Natural killer cell treated with Interleukin-12 subunit alpha and Interleukin-12 subunit beta and Interleukin-15 and Interleukin-18, amount 100 ng/mL, for 72 hours (primary cell): ENCODE measurements around the gene CXorf58. TPM values are rescaled to one million over a fixed set of nuclear protein-coding genes. Genes with fewer than 3 reads are reported as not detected.
A peak's percentile ranks its signal among the peaks of the same experiment; 100 is the strongest.
"Not testable (repeated sequence)": the region's sequence is repeated elsewhere in the genome, so short reads cannot be mapped to it uniquely, and the experiment has no call there.

Experiments
- ATAC-seq, 2 donors: fragments of 150-1000 bp; cut with Tn5 transposase in 1 of 2; sonication (Bioruptor Pico), chemical (Tn5 transposase) in 1 of 2; 2 replicates each; pipeline ENCODE4 v1.10.0; 2021
- DNase-seq: peaks from one replicate; pipeline ENCODE4 v3.0.0; 2022; ENCODE audit warnings: low spot score
- H3K27ac Mint-ChIP-seq, 2 donors: 1 replicate in 1 of 2; 2 replicates in 1 of 2; pipeline ENCODE4 v1.8.0; 2022; ENCODE audit warnings: mixed read lengths in 2 of 2, mild to moderate bottlenecking in 1 of 2, moderate library complexity in 1 of 2
- H3K27me3 Mint-ChIP-seq, 2 donors: 1 replicate in 1 of 2; 2 replicates in 1 of 2; pipeline ENCODE4 v1.8.0; 2022; ENCODE audit warnings: mixed read lengths in 2 of 2
- H3K36me3 Mint-ChIP-seq: one replicate; pipeline ENCODE4 v1.8.0; 2022; ENCODE audit warnings: mixed read lengths
- H3K4me1 Mint-ChIP-seq, 2 donors: 1 replicate in 1 of 2; 2 replicates in 1 of 2; pipeline ENCODE4 v1.8.0; 2022; ENCODE audit warnings: low read depth in 2 of 2, mixed read lengths in 2 of 2, mild to moderate bottlenecking in 1 of 2
- H3K4me3 Mint-ChIP-seq: one replicate; pipeline ENCODE4 v1.8.0; 2022; ENCODE audit warnings: mixed read lengths
- H3K9me3 Mint-ChIP-seq: 2 replicates; pipeline ENCODE4 v1.8.0; 2022; ENCODE audit warnings: mixed read lengths
- total RNA-seq, 2 donors: library from RNA; stranded (reverse); gene quantifications; one replicate each; pipeline ENCODE4 v1.2.3, GENCODE V29; 2022

The CXorf58 gene
- total RNA-seq, 2 donors from 2014 or later = not detected

DNA sequence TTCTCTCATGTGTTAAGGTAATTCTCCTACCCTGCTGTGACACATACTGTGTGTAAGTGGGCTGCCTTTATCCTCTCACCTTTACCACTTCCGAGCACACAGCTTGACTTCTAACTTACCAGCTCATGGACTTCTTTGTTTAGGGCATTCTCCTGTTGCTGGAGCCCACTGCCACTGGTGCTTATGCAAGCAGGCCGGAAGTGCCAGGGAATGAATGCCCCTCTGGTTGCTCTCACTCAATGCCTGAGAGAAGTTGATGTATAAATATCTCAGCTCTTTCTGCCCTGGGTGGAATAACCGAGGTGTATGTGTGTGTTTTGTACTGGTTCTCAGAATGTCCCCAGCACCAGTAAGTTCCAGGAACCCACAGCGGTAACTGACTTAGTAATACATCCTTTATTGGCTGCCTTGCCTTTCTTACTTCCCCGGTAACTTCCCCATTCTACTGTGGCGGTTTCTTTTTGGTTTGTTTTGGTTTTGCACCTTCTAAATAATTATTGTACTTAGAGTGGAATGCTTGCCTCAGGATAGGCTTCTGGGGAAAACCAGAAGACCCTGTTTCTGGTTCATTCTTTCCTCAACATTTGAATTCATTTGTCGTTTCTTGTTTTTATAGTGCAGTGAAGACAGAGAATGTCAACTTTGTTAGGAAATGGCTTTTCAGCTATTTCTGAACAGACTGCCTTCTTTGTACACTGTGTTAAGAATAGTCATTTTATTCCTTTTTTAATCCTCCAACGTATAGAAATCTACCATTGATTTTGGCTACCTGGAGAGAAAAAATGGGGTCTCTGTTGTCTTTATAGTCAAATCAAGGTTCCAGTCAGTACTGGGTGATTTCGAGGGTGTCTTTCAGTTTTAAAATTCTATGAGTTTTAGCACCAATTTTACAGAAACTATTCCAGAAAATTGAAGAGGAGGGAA is 45.4 kb downstream of the CXorf58 start:
- peak; percentile 69 for DNase-seq
- H3K27ac Mint-ChIP-seq = peak overlapping the region; percentile 87 to 92
- H3K27me3 Mint-ChIP-seq = peaks cover 0 to 2% of the 10 kb centered on the region in 2 donors
- no peaks in the 10 kb centered on the region for H3K9me3 Mint-ChIP-seq
- ATAC-seq = peak; percentile 94 to 97
- peaks cover 9 to 17% of the 10 kb centered on the region in 2 donors for H3K4me1 Mint-ChIP-seq
- peak overlapping the region; percentile 87 for H3K4me3 Mint-ChIP-seq
- H3K36me3 Mint-ChIP-seq = no peaks in the 10 kb centered on the region

DNA sequence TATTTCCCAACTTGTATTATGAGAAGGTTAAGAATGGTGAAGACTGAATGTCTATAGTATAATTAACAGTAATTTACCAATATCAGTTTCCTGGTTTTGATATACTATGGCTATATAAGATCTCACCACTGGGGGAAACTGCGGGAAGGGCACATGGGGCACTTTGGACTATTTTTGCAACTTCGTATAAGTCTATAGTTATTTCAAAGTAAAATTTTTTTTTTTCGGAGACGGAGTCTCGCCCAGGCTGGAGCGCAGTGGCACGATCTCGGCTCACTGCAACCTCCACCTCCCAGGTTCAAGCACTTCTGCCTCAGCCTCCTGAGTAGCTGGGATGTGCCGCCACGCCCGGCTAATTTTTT is 46.1 kb downstream of the CXorf58 start:
- ATAC-seq (no peak), DNase-seq (no peak)
- H3K27ac Mint-ChIP-seq = peak overlapping the region; percentile 87 to 92
- peaks cover 0 to 2% of the 10 kb centered on the region in 2 donors for H3K27me3 Mint-ChIP-seq
- H3K4me3 Mint-ChIP-seq = peak overlapping the region; percentile 87
- H3K36me3 Mint-ChIP-seq = no peaks in the 10 kb centered on the region
- H3K9me3 Mint-ChIP-seq = no peaks in the 10 kb centered on the region
- peaks cover 9 to 17% of the 10 kb centered on the region in 2 donors for H3K4me1 Mint-ChIP-seq

DNA sequence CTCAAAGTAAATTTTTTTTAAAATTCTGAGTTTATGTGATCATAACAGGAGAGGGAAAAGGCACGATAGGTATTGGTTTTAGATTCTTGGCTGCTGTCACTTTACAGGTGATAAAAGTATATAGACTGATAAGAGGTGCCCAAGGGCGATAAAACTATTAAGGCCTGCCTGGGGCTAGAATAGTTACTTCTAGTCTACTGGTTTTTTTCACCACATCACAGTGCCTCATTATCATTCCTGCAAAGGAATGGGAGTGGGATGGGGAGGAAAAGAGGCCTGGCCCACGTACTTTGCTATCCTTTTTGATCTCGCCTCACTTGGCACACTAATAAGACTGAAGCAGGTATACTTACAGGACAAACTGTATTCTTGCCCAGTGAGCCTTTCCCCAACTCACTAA is 46.6 kb downstream of the CXorf58 start:
- peak overlapping the region; percentile 87 to 92 for H3K27ac Mint-ChIP-seq
- H3K4me3 Mint-ChIP-seq = no peak overlapping the region
- no peak for ATAC-seq
- peaks cover 0 to 2% of the 10 kb centered on the region in 2 donors for H3K27me3 Mint-ChIP-seq
- DNase-seq = no peak
- H3K9me3 Mint-ChIP-seq = no peaks in the 10 kb centered on the region
- H3K4me1 Mint-ChIP-seq = peaks cover 9 to 17% of the 10 kb centered on the region in 2 donors
- no peaks in the 10 kb centered on the region for H3K36me3 Mint-ChIP-seq

DNA sequence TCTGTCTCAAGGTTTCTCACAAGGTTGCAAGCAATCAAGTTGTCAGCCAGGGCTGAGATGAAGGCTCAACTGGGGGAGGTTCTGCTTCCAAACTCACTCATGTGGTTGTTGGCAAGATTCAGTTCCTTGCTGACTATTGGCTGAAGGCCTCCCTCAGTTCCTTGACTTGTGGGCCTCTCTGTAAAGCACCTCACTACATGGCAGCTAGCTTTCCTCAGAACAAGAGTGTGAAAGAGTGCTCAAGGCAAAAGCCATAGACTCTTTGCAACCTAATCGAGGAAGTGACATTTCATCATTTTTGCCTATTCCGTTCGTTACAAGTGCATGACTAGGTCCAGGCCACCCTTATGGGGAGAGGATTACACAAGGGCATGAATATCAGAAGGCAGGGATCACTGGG is 52.0 kb downstream of the CXorf58 start:
- Mint-ChIP-seq H3K4me1 (peaks cover 0 to 5% of the 10 kb centered on the region in 2 donors), H3K27ac (no peak overlapping the region), H3K9me3 (no peaks in the 10 kb centered on the region), H3K27me3 (no peaks in the 10 kb centered on the region), H3K36me3 (no peaks in the 10 kb centered on the region), H3K4me3 (no peak overlapping the region)
- ATAC-seq (peak in 1 of 2 donors; percentile 20), DNase-seq (no peak)

DNA sequence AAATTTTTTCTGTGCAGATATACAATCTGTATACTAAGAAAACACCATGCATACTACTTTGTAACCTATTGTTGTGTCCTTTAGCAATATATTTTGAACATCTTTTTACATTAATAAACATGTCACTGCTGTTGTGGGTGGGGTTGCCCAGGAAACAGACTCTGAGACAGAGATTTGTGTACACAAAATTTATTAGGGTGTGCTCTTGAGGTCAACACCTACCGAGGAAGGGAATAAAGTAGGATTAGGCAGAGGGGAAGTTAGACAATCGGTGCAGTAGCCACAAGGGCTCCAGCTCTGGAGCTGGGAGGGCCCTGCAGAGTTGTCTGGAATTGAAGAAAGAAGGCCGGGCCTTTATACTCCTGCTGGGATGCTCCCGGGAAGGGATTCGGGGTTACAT is 56.4 kb downstream of the CXorf58 start:
- H3K4me3 Mint-ChIP-seq = no peak overlapping the region
- no peaks in the 10 kb centered on the region for H3K4me1 Mint-ChIP-seq
- no peak overlapping the region for H3K27ac Mint-ChIP-seq
- DNase-seq = no peak
- no peaks in the 10 kb centered on the region for H3K9me3 Mint-ChIP-seq
- H3K36me3 Mint-ChIP-seq = no peaks in the 10 kb centered on the region
- ATAC-seq = no peak
- peaks cover 0 to 2% of the 10 kb centered on the region in 2 donors for H3K27me3 Mint-ChIP-seq

DNA sequence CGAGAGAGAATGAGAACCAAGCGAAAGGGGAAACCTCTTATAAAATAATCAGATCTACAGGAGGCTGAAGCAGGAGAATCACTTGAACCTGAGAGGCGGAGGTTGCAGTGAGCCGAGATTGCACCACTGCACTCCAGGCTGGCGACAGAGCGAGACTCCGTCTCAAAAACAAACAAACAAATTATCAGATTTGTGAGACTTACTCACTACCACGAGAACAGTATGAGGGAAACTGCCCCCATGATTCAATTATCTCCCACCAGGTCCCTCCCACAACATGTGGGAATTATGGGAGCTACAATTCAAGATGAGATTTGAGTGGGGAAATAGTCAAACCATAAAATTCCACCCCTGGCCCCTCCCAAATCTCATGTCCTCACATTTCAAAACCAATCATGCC is 57.8 kb downstream of the CXorf58 start:
- not testable (repeated sequence) for H3K36me3 Mint-ChIP-seq, H3K9me3 Mint-ChIP-seq, H3K4me3 Mint-ChIP-seq, H3K27me3 Mint-ChIP-seq, H3K27ac Mint-ChIP-seq, ATAC-seq, DNase-seq, H3K4me1 Mint-ChIP-seq

DNA sequence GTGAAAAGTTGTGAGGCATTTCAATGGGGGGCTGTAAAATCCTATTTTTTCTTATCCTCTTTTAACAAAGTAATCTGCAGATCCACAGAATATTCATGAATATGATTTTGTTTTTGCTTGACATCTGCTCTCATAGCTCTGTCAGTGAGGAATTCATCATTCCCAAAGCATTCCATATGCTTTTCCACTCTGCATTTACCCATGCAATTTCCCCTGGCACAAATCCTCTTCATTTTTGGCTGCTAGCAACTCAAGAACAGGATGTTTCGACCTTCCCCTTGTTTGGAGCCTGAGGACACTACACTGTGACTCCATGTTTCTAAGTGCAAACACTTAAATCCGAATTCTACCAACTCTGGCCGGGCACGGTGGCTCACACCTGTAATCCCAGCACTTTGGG is 70.7 kb downstream of the CXorf58 start:
- Mint-ChIP-seq H3K4me3 (no peak overlapping the region), H3K4me1 (peaks cover 5% of the 10 kb centered on the region in 2 donors), H3K27ac (no peak overlapping the region), H3K36me3 (peaks cover 11% of the 10 kb centered on the region), H3K27me3 (peaks cover 0 to 11% of the 10 kb centered on the region in 2 donors), H3K9me3 (no peaks in the 10 kb centered on the region)
- no peak for DNase-seq
- ATAC-seq = no peak

DNA sequence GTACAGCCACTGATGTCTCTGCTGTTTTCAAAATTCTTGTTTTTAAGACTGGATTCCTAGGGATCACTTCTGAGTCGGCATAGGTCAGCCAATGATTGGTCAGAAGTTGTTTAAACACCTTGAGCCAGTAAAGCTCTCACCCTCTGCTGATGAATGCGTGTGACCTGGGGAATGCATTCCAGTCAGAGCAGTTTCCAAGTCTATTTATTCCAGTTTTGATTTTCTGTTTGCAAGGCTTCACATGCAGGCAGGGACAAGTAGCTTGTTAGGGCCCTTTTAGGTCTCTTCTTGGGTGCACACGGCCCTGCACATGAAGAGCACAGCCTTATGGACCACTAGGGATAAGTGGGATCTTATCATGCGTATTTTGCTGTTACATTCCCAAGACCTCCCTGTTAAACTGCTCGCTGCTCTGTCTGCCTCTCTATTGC is 72.2 kb downstream of the CXorf58 start:
- Mint-ChIP-seq H3K4me3 (no peak overlapping the region), H3K4me1 (peaks cover 5% of the 10 kb centered on the region in 2 donors), H3K9me3 (no peaks in the 10 kb centered on the region), H3K36me3 (peaks cover 11% of the 10 kb centered on the region), H3K27me3 (peaks cover 0 to 11% of the 10 kb centered on the region in 2 donors), H3K27ac (no peak overlapping the region)
- DNase-seq = no peak
- no peak for ATAC-seq

DNA sequence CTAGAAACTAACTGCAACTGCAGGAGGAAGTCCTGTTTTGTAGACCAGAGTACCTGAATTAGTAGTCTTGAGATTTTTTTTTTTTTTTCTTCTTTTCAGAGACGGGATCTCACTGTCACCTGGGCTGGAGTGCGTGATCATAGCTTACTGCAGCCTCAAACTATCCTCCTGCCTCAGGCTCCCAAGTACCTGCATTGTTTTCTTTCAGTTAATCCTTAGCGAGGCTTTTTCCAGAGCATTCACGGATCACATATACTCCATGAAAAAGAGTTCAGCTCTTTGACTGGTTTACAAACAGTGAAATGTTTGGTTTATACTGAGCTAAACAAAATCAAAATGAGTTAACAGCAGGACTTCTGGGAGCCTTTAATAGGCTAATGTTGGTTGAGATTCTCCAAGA is 73.4 kb downstream of the CXorf58 start:
- Mint-ChIP-seq H3K4me3 (no peak overlapping the region), H3K27ac (no peak overlapping the region), H3K27me3 (peaks cover 0 to 11% of the 10 kb centered on the region in 2 donors), H3K9me3 (no peaks in the 10 kb centered on the region), H3K36me3 (peaks cover 11% of the 10 kb centered on the region), H3K4me1 (peaks cover 5% of the 10 kb centered on the region in 2 donors)
- ATAC-seq (no peak), DNase-seq (no peak)

DNA sequence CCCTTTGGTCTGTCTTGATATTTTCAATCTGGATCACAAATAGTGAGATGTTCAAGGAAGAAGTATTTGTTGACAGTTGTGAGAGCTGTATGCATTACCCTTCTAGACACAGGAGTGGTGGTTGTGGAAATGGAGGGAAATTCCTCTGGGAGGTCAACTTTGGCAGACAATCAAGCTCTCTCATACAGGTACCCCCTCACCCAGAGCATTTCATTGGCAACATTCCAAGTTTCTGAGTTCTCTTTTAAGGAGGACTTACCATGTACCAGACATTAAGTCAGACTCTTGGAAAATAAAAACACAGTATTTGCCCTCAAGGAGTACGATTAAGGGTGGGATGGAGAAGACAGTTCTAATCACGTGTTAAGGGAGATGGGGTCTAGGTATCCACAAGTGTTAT is 73.9 kb downstream of the CXorf58 start:
- no peaks in the 10 kb centered on the region for H3K9me3 Mint-ChIP-seq
- no peak overlapping the region for H3K4me3 Mint-ChIP-seq
- H3K36me3 Mint-ChIP-seq = peaks cover 11% of the 10 kb centered on the region
- ATAC-seq (no peak), DNase-seq (no peak)
- H3K27me3 Mint-ChIP-seq = peaks cover 0 to 11% of the 10 kb centered on the region in 2 donors
- H3K4me1 Mint-ChIP-seq = peaks cover 5% of the 10 kb centered on the region in 2 donors
- H3K27ac Mint-ChIP-seq = no peak overlapping the region

DNA sequence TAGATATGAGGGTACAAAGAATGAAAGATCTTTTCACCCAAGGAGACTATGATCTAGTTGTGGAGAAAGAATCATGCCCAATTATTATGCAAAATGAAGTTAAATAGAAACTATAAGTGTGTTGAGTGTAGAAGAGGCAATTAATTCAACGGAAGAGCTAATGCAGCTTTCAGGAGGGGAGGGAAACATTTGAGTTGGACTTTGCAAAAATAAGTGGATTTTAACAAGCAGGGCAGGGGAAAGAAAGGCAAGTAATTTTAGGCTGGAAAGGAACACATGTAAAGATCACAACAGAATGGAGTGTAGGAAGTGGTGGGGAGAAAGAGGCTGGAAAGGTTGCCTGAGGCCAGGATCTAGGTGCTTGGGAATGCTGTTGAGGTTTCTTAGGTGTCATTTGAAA is 75.1 kb downstream of the CXorf58 start:
- no peak overlapping the region for H3K27ac Mint-ChIP-seq
- H3K36me3 Mint-ChIP-seq = peaks cover 11% of the 10 kb centered on the region
- peaks cover 0 to 11% of the 10 kb centered on the region in 2 donors for H3K27me3 Mint-ChIP-seq
- H3K9me3 Mint-ChIP-seq = no peaks in the 10 kb centered on the region
- DNase-seq (no peak), ATAC-seq (no peak)
- H3K4me1 Mint-ChIP-seq = peaks cover 5% of the 10 kb centered on the region in 2 donors
- H3K4me3 Mint-ChIP-seq = no peak overlapping the region

Other genes starting within 250 kb of the CXorf58 start
- 10 to 100 TPM; 62.2 to 71.2 TPM for gene PRDX4, start 240.5 kb upstream of the CXorf58 start, total RNA-seq
- 10 to 100 TPM; 41.3 to 42.6 TPM for gene ACOT9, start 164.7 kb upstream of the CXorf58 start, total RNA-seq
- gene SAT1, start 124.8 kb upstream of the CXorf58 start, total RNA-seq = 100 to 1,000 TPM; 122 to 135 TPM
- gene APOO, start 68 bp upstream of the CXorf58 start, total RNA-seq = 10 to 100 TPM; 25.6 to 26.3 TPM
- gene KLHL15, start 119.2 kb downstream of the CXorf58 start, total RNA-seq = 10 to 100 TPM in 1 of 2 donors, 1 to 10 TPM in 1; 9.3 to 11.2 TPM
- 100 to 1,000 TPM; 174 to 194 TPM for gene EIF2S3, start 146.9 kb downstream of the CXorf58 start, total RNA-seq
- gene ZFX, start 241.7 kb downstream of the CXorf58 start, total RNA-seq = 10 to 100 TPM; 57.7 to 78.1 TPM